SHP77 treated with DMSO at 0.1 percent for 48 hours (cell line): Measurements from ENCODE around the gene CCDC80.
A peak's percentile ranks its signal among the peaks of the same experiment; 100 is the strongest.
"Not testable (repeated sequence)": the region's sequence is repeated elsewhere in the genome, so short reads cannot be mapped to it uniquely, and the experiment has no call there.

Experiments used
- DNase-seq: peaks from one replicate; lab custom pipeline; 2025; lab: John Stamatoyannopoulos, UW

CCDC80 gene

DNA sequence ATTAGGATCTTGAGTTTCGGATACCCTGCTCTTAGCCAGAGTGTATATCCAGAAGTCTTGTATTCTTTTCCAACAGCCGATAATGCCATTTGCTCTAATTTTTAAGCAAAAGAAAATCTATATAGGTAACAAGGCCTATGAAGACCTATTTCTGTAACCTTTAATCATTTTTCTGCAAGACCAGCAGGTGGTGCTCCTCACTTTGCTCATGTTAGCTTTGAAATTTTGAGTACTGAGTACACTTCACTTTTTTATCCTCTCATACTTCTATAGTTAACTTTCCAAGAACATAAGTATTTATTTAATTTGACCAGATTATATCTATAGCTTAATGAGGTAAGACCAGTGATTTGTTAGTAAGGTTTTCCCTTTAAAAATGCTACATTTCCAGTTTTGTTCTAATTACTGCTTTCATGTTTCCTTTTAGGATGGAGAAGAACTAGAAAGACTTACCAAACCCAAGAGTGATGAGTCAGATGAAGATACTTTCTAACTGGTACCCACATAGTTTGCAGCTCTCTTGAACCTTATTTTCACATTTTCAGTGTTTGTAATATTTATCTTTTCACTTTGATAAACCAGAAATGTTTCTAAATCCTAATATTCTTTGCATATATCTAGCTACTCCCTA is 58.6 kb downstream of the CCDC80 start:
- DNase-seq: peak; percentile 41

- no peak for DNase-seq
Observed at GRCh38 chr3:112579697-112580096, 61.2 kb downstream of the CCDC80 start.

DNA sequence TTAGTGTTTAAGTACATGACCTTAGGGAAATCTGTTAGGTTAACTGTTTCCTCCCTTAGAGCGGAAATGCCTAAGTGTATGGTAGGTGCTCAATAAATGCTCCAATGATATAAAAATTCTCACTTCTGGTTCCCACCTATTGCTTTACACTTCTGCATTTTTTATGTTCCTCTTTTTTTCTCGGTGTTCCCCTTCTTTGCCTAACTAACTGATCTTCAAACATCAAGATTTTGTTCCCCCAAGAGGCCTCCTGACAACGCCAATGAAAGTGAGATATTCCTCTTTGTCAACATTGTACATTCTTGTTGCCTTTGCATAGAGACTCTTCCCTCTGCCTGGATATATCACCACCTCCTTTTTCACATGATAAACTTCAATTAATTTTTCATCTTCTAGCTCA is 61.7 kb downstream of the CCDC80 start:
- no peak for DNase-seq

DNA sequence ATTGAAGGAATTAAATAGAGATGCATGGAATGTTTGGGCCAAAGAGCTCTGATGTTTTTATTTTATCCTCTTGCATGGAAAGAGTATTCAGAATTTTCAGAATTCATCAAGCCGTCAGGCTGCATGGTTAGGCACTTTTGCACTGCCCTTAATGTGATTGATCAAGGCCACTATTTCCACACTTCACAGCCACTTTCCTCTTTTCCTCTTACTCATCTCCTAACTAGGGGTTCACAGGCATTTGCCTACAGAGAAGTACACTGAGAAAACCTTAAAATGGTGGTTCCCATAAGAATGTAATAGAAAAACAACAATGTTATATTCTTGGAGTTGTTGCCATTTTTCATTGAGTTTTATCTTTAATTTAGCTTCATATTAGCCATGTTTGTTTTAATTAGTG is 68.2 kb downstream of the CCDC80 start:
- no peak for DNase-seq

DNA sequence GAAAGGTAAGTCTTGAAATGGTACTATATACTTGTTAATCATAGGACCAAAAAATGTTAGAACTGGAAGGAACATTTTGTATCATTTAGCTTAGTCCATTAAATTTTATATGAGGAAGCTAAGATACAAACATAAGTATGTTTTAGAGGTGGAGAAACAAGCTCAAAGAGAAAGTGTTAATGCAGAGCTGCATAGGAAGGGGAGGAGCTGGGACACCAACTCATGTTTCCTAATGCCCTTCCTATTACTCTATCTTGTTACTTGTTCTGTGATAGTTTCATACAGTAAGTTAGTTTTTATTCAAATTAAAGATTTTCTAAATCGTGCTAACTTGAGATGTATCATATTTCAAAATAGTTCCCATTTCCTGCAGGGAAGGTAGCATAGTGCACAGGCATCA is 71.7 kb downstream of the CCDC80 start:
- no peak for DNase-seq

- no peak for DNase-seq
Observed at GRCh38 chr3:112568642-112569041, 72.3 kb downstream of the CCDC80 start.

- no peak for DNase-seq
Observed at GRCh38 chr3:112564940-112565305, 76.0 kb downstream of the CCDC80 start.

GRCh38 chr3:112564247-112564939 is 76.5 kb downstream of the CCDC80 start:
- not testable (repeated sequence) for DNase-seq

GRCh38 chr3:112561734-112562529 is 79.0 kb downstream of the CCDC80 start, which contains the start of the genes ATG3 and SLC35A5:
ATG3 (minus strand) TSS chr3:112561962; CDS start chr3:112561528, 434 bp downstream.
SLC35A5 (plus strand) TSS chr3:112562045; CDS start chr3:112563404, 1,359 bp downstream.
- DNase-seq: peak; percentile 96

GRCh38 chr3:112561484-112561733 is 79.5 kb downstream of the CCDC80 start:
- no peak for DNase-seq

DNA sequence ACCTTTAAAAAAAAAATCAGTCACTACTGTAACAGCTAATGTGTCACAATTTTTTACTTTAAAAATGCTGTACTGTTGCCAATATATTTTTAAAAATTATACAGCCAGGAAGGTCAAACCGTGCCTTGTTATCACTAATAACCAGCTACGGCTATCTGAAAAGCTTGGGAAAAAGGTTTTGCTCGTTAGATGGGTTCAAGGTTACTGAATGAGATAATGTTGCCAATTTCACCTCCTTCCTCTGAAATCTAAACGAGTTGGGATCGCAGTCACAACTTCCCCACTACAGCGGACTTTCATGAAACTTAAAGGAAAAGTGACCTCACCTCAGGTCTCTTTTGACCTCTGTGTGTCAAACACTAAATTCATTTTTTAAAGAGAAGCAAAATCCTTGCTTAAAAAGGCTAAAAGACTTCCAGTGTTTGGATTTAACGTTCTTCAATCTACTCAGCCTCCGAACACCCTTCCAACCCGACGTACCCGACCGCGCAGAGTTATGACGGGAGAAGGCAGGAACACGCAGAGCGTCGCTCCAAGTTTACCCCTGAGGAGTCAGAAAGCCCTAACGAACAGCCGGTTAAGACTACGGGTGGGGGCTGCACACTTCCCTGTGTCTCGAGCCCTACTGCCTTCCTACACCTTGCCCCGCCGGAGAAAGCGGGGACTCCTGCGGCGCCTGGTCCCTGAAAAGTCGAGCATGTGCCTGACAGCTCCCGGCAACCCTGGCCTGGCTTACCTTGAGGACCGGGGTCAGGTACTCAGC is 80.0 kb downstream of the CCDC80 start:
- no peak for DNase-seq

DNA sequence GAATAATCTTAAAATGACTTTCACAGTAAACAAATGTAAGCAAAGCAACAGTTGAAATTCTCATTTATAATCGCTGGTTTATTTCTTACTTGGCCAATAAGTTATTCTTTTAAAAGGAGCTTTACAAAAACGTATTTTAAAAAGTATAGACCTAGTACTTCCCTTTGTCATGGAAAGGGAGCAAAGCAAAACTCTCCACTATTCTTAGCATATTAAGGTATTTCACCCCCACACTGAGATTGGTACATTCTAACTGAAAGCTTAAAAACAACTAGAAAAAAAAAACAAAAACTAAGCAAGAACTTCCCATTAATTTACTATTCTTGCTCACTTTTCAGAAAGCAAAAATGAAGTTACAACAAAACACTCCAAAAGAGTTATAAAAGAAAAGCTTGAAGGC is 80.6 kb downstream of the CCDC80 start:
- DNase-seq: no peak

GRCh38 chr3:112557976-112558375 is 83.0 kb downstream of the CCDC80 start:
- no peak for DNase-seq

DNA sequence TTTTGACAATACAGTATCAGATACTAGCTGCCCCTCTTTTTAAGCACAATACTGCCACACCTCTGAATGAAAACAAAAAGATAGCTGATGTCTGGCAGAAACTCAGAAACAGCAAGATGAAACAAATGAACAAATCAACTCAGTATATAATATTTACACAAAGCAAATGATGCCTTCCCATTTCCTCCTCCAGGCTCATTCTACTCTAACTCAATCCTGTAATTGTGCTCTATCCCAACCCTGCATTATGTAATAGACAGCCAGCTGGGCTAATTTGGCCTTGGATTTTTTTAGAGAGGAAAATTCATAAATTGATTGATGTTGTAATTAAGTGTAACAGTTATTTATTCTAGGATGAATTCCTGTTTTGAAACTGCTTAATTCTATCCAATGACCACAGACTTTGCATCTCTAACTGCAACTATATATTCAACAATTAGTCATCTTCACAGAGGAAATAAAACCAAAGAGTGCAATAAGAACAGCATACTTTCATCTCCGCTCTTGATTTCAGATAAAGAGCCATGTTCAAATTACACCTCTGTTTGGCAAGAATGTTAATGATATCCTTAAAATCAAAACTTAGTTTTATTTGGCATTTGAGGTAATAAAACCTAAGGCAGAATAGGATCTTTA is 85.3 kb downstream of the CCDC80 start:
- no peak for DNase-seq

- DNase-seq: no peak
Observed at GRCh38 chr3:112550859-112551258, 90.1 kb downstream of the CCDC80 start.
